HG02943 (cell line): ENCODE measurements around the gene PLXNA4.

Experiments used
- ATAC-seq: cut with Tn5 transposase; IDR thresholded peaks from one replicate; pipeline ENCODE4 v1.9.1; 2021; ENCODE audit warnings: mild to moderate bottlenecking, low read depth, moderate library complexity; ENCODE audit not compliant: unreplicated experiment

The PLXNA4 gene

DNA sequence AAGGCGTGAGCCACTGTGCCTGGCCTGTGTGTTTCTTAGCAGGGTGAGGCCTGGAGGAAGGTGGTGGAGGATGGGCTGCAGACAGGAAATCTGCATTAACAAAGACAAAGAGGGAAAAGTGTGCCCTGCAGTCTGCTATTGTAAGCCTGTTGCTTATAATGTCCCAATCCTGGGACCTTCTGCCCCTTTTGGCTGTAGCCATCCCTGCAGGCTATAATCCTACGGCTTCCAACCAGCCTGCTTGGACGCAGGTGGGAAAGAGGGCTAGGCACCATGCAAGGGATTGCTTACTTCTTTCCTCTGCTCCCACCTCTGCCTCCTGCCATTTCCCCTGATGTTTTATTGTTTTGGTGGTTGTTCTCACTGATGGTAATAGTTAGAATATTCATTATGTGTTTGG is 434.3 kb downstream of the PLXNA4 start:
- no peak for ATAC-seq

DNA sequence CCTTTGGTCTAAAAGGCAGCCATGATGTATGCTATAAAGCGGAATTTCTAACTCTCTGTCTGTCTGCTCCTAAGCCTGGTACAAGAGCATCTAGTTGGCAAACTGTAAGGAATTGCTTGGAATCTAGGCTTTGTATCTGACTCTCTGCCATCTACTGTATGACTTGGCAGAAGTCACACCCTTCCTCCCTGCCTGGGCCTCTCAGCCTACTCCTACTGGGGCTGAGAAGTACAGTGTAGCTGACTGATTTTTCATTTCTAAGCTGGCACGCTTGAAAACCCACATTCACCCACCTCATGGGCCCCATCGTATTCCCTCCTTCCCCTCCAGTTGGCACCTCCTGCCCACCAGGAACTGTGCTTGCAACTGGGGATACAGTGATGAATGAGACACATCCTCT is 435.2 kb downstream of the PLXNA4 start:
- no peak for ATAC-seq

GRCh38 chr7:132140341-132140740 is 435.9 kb downstream of the PLXNA4 start:
- no peak for ATAC-seq

GRCh38 chr7:132138817-132139216 is 437.5 kb downstream of the PLXNA4 start:
- ATAC-seq = no peak

DNA sequence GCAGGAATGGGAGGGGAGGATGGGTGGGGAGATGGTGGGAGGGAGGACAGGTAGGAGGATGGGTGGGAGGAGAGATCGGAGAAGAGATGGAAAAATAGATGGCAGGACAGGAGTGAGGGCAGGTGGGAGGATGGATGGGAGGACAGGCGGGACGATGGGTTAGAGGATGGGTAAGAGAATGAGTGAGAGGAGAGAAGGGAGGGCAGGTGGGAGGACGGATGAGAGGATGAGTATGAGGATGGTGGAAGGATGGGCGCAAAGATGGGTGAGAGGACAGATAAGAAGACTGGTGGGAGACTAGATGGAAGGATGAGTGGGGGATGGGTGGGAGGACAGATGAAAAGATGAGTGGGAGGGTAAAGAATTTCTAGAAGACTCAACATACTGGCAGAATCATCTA is 438.6 kb downstream of the PLXNA4 start:
- no peak for ATAC-seq

DNA sequence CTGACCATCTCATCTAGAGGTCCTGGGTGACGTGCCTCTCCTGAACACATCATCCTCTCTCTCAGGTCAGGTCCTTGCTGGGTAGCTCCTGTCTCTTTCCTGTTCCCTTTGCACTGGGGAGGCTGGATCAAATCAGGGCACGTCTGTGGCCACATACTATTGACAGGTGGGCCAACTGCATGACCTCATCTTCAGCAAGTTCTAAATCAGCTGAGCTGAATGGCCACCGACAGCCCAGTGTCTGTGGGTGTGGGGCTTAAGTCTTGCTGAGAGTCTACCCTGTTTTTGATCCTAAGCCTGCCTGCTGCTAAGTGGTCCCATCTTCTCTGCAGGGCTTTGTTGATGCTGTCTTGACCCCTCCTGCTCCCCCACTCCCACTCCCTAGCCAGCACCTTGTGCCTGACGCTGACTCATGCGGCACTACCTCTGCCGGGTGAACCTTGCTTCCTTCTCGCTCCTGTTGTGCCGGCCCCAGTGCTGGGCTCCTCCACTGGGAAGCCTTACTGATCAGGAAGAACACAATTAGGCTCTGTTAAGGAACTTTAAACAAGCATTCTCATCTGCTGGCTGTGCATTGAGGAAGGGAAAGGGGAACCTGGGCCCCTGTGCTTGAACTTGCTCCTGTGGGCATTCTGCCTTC is 440.4 kb downstream of the PLXNA4 start:
- no peak for ATAC-seq

DNA sequence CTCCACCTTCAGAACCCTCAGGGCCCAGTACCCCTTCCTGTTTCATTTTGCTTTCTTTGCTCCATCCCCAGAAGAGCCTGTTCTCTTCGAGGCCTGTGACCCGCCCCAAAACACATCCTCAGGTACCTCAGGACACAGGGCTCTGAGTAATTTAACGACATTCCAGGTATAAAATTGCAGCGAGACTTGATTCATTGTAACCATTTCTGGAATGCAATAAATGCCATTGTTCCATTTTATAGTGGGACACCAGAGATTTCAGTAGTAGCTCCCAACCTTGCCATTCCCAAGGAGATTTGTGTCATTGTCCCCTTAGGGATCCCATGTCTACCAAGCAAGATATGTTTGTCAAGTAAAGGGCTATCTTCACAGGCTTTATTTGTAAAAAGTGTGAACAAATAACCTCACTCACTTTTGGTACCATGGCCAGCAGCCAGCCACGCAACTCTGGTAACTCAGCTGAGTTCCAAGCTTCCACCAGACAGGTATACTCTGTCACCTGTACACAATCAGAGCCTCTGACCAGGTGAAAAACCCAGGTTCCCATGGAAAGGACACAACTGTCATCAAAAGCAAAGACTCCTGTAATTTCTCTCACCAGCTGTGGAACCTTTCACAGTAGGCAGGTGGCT is 441.3 kb downstream of the PLXNA4 start:
- ATAC-seq = no peak

- ATAC-seq = no peak
Observed at GRCh38 chr7:132133501-132133900, 442.8 kb downstream of the PLXNA4 start.

- no peak for ATAC-seq
Observed at GRCh38 chr7:132131196-132131595, 445.1 kb downstream of the PLXNA4 start.

DNA sequence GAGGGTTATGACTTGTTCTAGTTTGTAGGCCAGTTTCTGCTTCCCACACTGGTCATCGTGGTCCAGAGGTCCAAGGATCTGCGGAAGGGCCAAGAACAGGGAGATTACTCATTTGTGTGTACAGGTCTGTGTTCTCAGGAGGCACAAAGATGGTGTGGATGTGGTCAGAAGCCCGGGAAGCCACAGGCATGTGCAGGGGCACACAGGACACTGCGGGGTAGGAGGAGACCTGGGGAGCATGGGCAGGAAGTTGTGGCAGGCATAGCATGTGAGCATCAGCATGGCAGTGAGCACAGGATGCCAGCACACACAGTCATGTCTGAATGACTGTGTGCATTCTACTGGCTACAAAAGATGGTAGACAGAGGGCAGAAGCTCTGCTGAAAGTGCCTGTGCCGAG is 445.8 kb downstream of the PLXNA4 start:
- ATAC-seq = no peak

DNA sequence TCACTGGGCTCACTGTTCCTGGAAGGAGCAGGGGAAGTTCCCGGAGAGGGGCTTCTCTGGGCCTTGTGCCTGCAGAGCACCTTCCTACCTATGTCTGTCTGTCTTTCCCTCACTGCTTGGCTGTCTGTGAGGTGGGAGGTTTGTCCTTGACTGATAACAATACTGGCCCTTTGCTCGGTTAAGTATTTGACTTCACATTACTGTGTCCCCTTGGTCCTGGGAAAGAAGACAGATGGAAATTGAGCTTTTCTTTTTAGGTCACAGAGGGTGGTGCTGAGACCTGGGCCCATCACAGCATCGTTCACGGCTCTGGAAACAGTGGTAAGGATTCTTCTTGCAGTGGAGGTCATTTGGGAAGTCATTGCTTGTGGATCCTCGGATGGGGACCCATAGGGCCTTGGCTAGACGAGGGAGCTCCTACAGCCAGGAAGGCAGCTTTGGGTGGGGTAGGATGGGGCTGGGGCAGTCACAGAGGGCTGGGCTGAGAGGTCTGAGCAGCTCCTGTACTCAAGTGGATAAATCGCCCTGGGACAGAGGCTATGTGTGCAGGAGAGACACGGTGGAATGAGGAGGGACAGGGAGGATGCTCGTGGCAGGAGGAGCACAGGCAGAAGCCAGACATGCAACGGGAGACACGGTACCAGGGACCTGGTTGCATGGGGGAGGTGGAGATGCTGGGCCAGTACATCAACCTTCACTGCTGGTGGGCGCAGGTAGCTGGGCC is 450.2 kb downstream of the PLXNA4 start:
- ATAC-seq = no peak

DNA sequence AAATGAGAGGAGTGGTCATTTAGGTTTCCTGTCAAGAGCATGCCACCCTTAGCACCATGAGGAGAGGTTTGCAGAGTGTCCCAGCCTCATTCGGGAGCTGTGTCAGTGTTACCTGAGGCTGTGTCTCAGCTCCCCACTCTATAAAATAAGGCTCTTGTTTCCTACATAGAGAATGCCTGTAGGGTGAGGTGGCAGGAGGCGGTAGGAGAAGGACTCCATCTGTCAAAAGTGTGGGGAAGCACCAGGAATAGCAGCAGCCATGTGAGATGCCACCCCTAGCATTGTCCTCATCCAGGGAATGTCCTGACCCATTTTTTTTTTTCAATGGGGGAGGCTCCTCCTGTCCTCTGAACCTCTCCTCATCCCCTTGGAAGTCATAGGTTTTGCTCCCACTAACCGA is 451.2 kb downstream of the PLXNA4 start:
- no peak for ATAC-seq

DNA sequence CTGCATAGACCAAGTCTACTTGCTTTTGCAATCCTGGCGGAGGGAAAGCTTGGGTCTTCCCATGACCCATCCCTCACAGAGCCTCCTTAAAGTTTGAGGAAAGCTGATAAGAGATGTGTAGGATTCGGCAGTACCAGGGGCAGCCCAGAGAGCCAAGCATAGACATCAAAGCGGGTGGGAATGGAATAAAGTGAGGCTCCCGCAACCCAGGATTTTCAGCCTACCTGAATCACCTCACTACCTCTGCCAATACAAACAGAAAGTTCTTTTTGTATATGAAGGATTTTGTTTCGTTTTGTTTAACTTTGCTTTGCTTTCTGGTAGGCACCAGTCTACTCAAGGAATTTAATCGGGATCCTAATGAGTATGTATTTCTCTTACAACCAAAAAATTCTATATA is 451.7 kb downstream of the PLXNA4 start:
- no peak for ATAC-seq

GRCh38 chr7:132123773-132124172 is 452.5 kb downstream of the PLXNA4 start:
- no peak for ATAC-seq

GRCh38 chr7:132122901-132123300 is 453.4 kb downstream of the PLXNA4 start:
- no peak for ATAC-seq

DNA sequence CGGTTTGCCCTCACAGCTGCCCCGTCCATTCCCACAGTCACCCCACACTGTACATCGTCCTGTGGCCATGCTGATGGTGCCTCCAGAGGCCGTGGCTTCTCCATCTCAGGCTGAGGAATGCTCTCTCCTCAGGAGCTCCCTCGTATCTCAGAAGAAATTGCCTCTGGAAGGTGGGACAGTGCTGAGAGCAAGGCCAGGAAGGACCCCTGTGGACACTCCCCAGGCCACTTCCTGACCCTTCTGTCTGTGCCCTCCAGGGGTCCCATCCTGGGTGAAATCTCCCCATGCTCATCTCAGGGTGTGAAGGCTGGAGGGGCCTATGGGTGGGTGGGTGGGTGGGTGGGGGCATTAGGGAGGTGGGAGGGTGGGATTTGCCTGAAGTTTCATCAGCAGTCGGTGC is 454.3 kb downstream of the PLXNA4 start:
- ATAC-seq = no peak

DNA sequence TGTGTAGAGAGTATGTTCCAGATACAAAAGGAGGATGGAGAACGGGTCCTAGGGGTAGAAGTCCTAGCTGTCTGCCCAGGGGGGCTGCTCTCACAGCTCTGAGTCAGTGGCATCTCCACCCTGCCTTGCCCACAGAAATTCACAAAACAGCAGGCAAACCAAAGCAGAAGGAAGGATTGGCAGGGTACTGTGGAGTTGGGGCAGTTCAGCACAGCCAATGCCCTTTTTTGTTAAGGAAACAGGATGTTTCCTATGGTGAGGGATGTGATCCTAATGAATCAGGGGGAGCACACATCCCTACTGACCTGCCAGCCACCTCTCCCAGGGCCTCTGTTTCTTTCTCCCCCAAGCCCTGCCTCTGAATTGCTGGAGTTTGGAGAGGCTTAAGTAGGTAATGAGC is 457.6 kb downstream of the PLXNA4 start:
- ATAC-seq = no peak

GRCh38 chr7:132117636-132118035 is 458.6 kb downstream of the PLXNA4 start:
- ATAC-seq = no peak

DNA sequence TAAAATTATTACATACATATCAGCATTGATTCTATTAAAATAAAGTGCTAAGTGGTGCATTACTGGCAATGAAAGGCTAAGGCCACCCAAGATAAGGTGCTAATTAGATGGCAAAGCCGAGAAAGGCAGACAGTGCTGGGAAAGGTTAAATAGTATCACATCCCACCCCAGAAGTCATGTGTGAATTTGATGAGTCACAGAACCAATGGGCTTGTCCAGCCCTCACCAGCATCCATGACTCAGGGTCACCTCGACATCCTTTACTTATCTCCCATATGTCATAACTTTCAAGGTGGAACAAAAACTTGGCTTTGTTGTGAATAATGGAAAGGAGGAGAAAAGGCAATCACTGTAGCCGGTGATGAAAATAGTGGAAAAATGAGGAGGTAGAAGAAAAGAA is 459.1 kb downstream of the PLXNA4 start:
- ATAC-seq = no peak

DNA sequence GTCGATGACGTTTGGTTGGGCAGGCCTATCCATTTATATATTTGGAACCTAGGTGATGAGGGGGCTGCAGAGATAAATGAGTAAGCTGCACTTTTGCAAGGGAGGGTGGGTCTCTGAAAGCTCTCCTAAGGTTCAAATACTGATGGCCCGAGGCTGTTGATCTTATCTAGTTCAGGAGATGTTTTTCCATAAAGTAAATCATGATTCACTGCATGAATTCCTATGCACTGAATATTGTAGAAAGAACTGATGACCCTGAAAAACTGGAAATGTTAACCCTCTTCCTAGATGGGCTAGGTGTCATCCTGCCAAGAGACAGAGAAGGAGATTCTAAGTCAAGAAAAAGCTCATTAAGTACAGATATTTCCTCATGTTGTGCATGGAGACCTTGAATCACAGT is 459.9 kb downstream of the PLXNA4 start:
- no peak for ATAC-seq

GRCh38 chr7:132115758-132116157 is 460.5 kb downstream of the PLXNA4 start:
- ATAC-seq = no peak

DNA sequence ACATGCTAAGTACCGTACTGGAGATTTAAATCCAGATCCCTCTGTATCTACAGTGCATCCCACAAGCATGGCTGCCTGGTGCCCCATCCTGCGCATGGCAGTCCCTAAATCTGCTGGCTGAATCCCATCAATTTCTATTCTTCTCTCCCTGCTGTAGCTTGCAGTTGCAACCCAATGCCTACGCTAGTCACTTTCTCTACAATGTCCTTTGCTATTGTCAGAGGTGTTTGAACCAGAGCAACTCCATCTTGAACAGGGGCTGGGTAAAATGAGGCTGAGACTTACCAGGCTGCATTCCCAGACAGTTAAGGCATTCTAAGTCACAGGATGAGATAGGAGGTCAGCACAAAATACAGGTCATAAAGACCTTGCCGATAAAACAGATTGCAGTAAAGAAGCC is 461.2 kb downstream of the PLXNA4 start:
- ATAC-seq = no peak
